Measurements from ENCODE around the gene INTS3.

DNA sequence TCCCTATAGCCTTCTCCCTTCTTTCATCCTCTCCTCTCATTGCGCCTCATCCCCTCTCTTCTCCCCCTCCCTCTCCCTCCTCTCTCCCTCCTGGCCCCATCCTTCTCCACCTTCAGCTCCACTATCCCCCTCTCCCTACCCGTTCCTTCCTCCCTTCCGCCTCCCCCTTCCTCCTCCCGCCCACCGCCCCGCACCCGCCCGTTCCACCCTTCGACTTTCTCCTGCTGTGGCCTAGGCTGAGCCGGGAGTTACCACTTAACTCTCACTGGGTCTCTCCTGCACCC is 47.8 kb upstream of the INTS3 start:
- TF ChIP-seq, protein P1, sequence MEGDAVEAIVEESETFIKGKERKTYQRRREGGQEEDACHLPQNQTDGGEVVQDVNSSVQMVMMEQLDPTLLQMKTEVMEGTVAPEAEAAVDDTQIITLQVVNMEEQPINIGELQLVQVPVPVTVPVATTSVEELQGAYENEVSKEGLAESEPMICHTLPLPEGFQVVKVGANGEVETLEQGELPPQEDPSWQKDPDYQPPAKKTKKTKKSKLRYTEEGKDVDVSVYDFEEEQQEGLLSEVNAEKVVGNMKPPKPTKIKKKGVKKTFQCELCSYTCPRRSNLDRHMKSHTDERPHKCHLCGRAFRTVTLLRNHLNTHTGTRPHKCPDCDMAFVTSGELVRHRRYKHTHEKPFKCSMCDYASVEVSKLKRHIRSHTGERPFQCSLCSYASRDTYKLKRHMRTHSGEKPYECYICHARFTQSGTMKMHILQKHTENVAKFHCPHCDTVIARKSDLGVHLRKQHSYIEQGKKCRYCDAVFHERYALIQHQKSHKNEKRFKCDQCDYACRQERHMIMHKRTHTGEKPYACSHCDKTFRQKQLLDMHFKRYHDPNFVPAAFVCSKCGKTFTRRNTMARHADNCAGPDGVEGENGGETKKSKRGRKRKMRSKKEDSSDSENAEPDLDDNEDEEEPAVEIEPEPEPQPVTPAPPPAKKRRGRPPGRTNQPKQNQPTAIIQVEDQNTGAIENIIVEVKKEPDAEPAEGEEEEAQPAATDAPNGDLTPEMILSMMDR (IDR thresholded peaks at IDR 0.05): no peak
- TF ChIP-seq POLR2A (IDR thresholded peaks at IDR 0.05) (no peak), POLR2AphosphoS5 (IDR thresholded peaks at IDR 0.05) (no peak), EP300 (IDR thresholded peaks at IDR 0.05) (no peak)

Measured in stomach (tissue), 4 donors.